GM12865 (cell line): Measurements from ENCODE around the gene LRRC73.
"Not testable (repeated sequence)": the region's sequence is repeated elsewhere in the genome, so short reads cannot be mapped to it uniquely, and the experiment has no call there.

ENCODE experiments used
- DNase-seq: peaks from one replicate; pipeline ENCODE4 v3.0.0; 2010; ENCODE audit warnings: low read depth
- H3K4me3 ChIP-seq: 2 replicates; pipeline ENCODE4 v1.5.1; 2011; ENCODE audit warnings: mild to moderate bottlenecking, low read depth, low read length, control low read depth
- CTCF ChIP-seq: IDR thresholded peaks from 2 replicates; pipeline ENCODE4 v1.5.1; 2011; ENCODE audit warnings: low read length, control low read depth, low read depth, inconsistent platforms; ENCODE audit not compliant: insufficient read depth; ENCODE audit errors: missing control alignments

LRRC73 gene

DNA sequence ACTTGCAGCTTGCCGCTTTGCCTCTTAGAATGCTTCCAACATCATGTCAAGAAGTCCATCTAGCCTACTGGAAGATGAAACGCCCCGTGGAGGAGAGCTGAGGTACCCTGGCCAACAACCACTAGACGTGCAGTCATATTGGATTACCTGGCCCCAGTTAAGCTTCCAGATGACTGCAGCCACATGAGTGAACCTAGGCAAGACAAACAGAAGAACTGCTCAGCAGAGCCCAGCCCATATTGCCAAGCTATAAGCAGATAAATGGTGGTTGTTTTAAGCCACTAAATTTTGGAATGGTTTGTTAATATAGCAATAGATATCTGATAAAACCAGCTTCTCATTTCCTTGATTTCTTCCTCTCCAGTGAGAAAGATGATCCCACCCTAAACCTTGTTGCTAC, 50.1 kb downstream of the LRRC73 start:
- no peak for TF ChIP-seq CTCF
- DNase-seq = no peak
- H3K4me3 ChIP-seq = no peak overlapping the region

DNA sequence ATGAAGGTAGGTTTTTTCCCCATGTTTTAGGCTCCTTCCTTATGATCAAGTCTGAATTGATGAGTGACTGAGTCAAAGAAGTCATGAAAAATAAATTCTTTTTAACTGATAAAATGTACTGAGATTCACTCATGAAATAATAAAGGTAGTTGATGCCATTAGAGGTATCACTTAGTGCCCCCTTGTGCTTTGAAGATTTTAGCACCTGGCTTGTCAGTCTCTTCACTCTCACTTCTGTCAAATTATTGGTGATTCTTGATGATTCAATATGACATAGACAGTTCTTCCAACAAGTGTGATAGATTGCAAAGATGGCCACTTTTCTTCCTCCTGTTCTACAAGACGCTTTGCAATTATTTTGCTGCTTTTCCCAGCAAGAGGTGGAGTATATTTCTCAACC, 50.6 kb downstream of the LRRC73 start:
- no peak for TF ChIP-seq CTCF
- DNase-seq = no peak
- H3K4me3 ChIP-seq = no peak overlapping the region

DNA sequence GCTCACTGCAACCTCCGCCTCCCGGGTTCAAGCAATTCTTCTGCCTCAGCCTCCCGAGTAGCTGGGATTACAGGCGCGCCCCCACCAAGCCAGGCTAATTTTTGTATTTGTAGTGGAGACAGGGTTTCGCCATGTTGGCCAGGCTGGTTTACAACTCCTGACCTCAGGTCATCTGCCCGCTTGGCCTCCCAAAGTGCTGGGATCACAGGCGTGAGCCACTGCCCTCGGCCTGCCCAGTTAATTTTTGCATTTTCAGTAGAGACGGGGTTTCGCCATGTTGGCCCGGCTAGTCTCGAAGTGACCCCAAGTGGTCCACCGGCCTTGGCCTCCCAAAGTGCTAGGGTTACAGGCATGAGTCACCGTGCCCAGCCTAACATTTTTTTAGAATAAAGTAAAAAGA, 52.0 kb downstream of the LRRC73 start:
- not testable (repeated sequence) for H3K4me3 ChIP-seq, DNase-seq

GRCh38 chr6:43457643-43458042, 52.5 kb downstream of the LRRC73 start:
- no peak for TF ChIP-seq CTCF
- DNase-seq = no peak
- H3K4me3 ChIP-seq = no peak overlapping the region
